Dendritic cell treated with granulocyte-macrophage colony-stimulating factor and Interleukin-4, amounts not matched to agents 40 ng/mL and 50 ng/mL, for 4 days (primary cell): Measurements from ENCODE around the gene SLC26A4.
"Not testable (repeated sequence)": the region's sequence is repeated elsewhere in the genome, so short reads cannot be mapped to it uniquely, and the experiment has no call there.

Experiments used
- H3K27ac Mint-ChIP-seq: one replicate; pipeline ENCODE4 v1.8.0; 2022; ENCODE audit warnings: mild to moderate bottlenecking, mixed read lengths
- H3K27me3 Mint-ChIP-seq: one replicate; pipeline ENCODE4 v1.8.0; 2022; ENCODE audit warnings: mild to moderate bottlenecking, mixed read lengths
- H3K36me3 Mint-ChIP-seq: one replicate; pipeline ENCODE4 v1.8.0; 2022; ENCODE audit warnings: low read depth, mixed read lengths
- H3K4me1 Mint-ChIP-seq: one replicate; pipeline ENCODE4 v1.8.0; 2022; ENCODE audit warnings: low read depth, mixed read lengths
- H3K4me3 Mint-ChIP-seq: one replicate; pipeline ENCODE4 v1.8.0; 2022; ENCODE audit warnings: mild to moderate bottlenecking, moderate library complexity, mixed read lengths
- H3K9me3 Mint-ChIP-seq: one replicate; pipeline ENCODE4 v1.8.0; 2022; ENCODE audit warnings: mixed read lengths
- intact Hi-C: fragments of 100-400 bp; cut with micrococcal nuclease; formaldehyde crosslinking; loops from one replicate; pipeline ENCODE4 v1.15.0; 2022

The SLC26A4 gene

GRCh38 chr7:107639070-107639469, 21.6 kb upstream of the SLC26A4 start:
- H3K27ac Mint-ChIP-seq, H3K4me3 Mint-ChIP-seq, H3K27me3 Mint-ChIP-seq, H3K9me3 Mint-ChIP-seq, intact Hi-C loops, H3K36me3 Mint-ChIP-seq: not testable (repeated sequence)
- peaks cover 22% of the 10 kb centered on the region for H3K4me1 Mint-ChIP-seq

- peaks cover 7% of the 10 kb centered on the region for H3K9me3 Mint-ChIP-seq
- no peak overlapping the region for H3K27ac Mint-ChIP-seq
- peaks cover 2% of the 10 kb centered on the region for H3K27me3 Mint-ChIP-seq
These were observed 19.0 kb upstream of the SLC26A4 start for GRCh38 chr7:107641676-107642075.

GRCh38 chr7:107642501-107642900, 18.1 kb upstream of the SLC26A4 start:
- H3K4me3 Mint-ChIP-seq = no peak overlapping the region
- H3K27ac Mint-ChIP-seq = no peak overlapping the region
- H3K36me3 Mint-ChIP-seq = no peaks in the 10 kb centered on the region
- intact Hi-C loops = no loop called here
- H3K4me1 Mint-ChIP-seq = peaks cover 28% of the 10 kb centered on the region
- peaks cover 2% of the 10 kb centered on the region for H3K27me3 Mint-ChIP-seq
- peaks cover 5% of the 10 kb centered on the region for H3K9me3 Mint-ChIP-seq

More at GRCh38 chr7:107641676-107642075, 19.0 kb upstream of the SLC26A4 start:
- intact Hi-C loops = no loop called here
- H3K36me3 Mint-ChIP-seq = no peaks in the 10 kb centered on the region
- H3K4me3 Mint-ChIP-seq = no peak overlapping the region
- H3K4me1 Mint-ChIP-seq = peaks cover 28% of the 10 kb centered on the region

GRCh38 chr7:107643407-107643806, 17.2 kb upstream of the SLC26A4 start:
- Mint-ChIP-seq H3K36me3 (no peaks in the 10 kb centered on the region), H3K4me1 (peaks cover 24% of the 10 kb centered on the region), H3K9me3 (no peaks in the 10 kb centered on the region), H3K27ac (no peak overlapping the region), H3K27me3 (peaks cover 2% of the 10 kb centered on the region), H3K4me3 (no peak overlapping the region)
- intact Hi-C loops = no loop called here

DNA sequence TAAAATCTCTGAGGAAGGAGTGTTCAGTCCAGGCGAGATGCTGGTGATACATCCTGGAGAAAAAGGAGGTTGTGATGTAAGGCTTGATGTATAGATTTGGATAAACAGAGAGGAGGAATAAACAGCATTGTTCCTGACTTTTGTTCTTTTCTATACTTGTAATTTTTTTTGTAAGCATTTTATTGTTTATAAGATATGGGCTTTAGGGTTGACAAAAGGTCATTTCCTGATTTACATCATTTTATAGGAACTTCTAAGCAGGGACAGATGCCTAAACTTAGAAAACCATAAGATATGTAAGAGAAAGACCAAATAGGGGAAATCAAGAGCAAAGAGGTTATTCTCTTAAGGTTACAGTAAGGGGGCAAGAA, 16.7 kb upstream of the SLC26A4 start:
- Mint-ChIP-seq H3K27ac (no peak overlapping the region), H3K4me1 (peaks cover 18% of the 10 kb centered on the region), H3K9me3 (no peaks in the 10 kb centered on the region), H3K4me3 (no peak overlapping the region), H3K27me3 (peaks cover 2% of the 10 kb centered on the region), H3K36me3 (no peaks in the 10 kb centered on the region)
- intact Hi-C loops = no loop called here

- Mint-ChIP-seq H3K36me3 (no peaks in the 10 kb centered on the region), H3K4me3 (no peak overlapping the region), H3K4me1 (peaks cover 13% of the 10 kb centered on the region), H3K27ac (no peak overlapping the region), H3K27me3 (peaks cover 4% of the 10 kb centered on the region), H3K9me3 (no peaks in the 10 kb centered on the region)
- intact Hi-C loops = no loop called here
These were observed 16.2 kb upstream of the SLC26A4 start for GRCh38 chr7:107644309-107644974.

- intact Hi-C loops = no loop called here
- Mint-ChIP-seq H3K36me3 (no peaks in the 10 kb centered on the region), H3K4me1 (peaks cover 6% of the 10 kb centered on the region), H3K27me3 (peaks cover 12% of the 10 kb centered on the region), H3K9me3 (no peaks in the 10 kb centered on the region), H3K4me3 (no peak overlapping the region), H3K27ac (no peak overlapping the region)
These were observed 8.0 kb upstream of the SLC26A4 start for GRCh38 chr7:107652642-107653041.

GRCh38 chr7:107658467-107658866, 2.2 kb upstream of the SLC26A4 start:
- H3K9me3 Mint-ChIP-seq = no peaks in the 10 kb centered on the region
- H3K27ac Mint-ChIP-seq = no peak overlapping the region
- intact Hi-C loops = no loop called here
- peaks cover 26% of the 10 kb centered on the region for H3K4me1 Mint-ChIP-seq
- no peak overlapping the region for H3K4me3 Mint-ChIP-seq
- H3K36me3 Mint-ChIP-seq = no peaks in the 10 kb centered on the region
- H3K27me3 Mint-ChIP-seq = peaks cover 54% of the 10 kb centered on the region

GRCh38 chr7:107659666-107660065, 962 bp upstream of the SLC26A4 start:
- intact Hi-C loops = no loop called here
- no peak overlapping the region for H3K4me3 Mint-ChIP-seq
- H3K9me3 Mint-ChIP-seq = no peaks in the 10 kb centered on the region
- H3K4me1 Mint-ChIP-seq = peaks cover 26% of the 10 kb centered on the region
- H3K27me3 Mint-ChIP-seq = peaks cover 60% of the 10 kb centered on the region
- H3K27ac Mint-ChIP-seq = no peak overlapping the region
- H3K36me3 Mint-ChIP-seq = no peaks in the 10 kb centered on the region

DNA sequence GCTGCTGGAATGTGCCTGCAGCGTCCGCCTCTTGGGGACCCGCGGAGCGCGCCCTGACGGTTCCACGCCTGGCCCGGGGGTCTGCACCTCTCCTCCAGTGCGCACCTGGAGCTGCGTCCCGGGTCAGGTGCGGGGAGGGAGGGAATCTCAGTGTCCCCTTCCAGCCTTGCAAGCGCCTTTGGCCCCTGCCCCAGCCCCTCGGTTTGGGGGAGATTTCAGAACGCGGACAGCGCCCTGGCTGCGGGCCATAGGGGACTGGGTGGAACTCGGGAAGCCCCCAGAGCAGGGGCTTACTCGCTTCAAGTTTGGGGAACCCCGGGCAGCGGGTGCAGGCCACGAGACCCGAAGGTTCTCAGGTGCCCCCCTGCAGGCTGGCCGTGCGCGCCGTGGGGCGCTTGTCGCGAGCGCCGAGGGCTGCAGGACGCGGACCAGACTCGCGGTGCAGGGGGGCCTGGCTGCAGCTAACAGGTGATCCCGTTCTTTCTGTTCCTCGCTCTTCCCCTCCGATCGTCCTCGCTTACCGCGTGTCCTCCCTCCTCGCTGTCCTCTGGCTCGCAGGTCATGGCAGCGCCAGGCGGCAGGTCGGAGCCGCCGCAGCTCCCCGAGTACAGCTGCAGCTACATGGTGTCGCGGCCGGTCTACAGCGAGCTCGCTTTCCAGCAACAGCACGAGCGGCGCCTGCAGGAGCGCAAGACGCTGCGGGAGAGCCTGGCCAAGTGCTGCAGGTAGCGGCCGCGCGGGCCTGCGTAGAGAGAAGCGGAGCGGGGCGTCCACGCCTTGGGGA, 645 bp downstream of the SLC26A4 start:
- no peak overlapping the region for H3K27ac Mint-ChIP-seq
- H3K9me3 Mint-ChIP-seq = no peaks in the 10 kb centered on the region
- H3K36me3 Mint-ChIP-seq = no peaks in the 10 kb centered on the region
- intact Hi-C loops = no loop called here
- H3K4me1 Mint-ChIP-seq = peaks cover 21% of the 10 kb centered on the region
- H3K4me3 Mint-ChIP-seq = peak overlapping the region; percentile 77
- peaks cover 55% of the 10 kb centered on the region for H3K27me3 Mint-ChIP-seq

DNA sequence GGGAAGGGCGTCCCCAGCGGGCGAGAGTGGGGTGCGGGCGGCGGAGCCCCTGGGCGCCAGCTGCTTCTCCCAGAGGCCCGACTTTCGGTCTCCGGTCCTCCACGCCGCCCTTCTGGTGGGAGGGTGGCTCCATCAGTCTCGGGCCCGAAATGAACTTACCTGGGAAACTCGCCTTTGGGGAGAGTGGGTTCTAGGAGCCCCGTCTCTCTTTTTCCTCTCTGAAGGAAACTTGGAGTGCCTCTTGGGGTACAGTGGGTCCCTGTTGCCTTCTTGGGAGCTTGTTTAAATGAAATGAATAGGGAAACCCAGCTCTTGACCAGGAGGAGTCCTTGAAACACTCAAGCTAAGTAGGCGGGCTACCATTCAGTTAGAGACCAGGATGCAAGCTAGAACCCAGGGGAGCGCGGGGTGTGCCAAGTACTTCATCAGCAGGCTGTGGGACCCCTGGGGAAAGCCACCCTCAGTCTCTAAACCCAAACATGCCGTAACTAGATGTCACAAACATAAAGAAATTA, 1.3 kb downstream of the SLC26A4 start:
- no peaks in the 10 kb centered on the region for H3K9me3 Mint-ChIP-seq
- no peak overlapping the region for H3K27ac Mint-ChIP-seq
- peak overlapping the region; percentile 77 for H3K4me3 Mint-ChIP-seq
- H3K36me3 Mint-ChIP-seq = no peaks in the 10 kb centered on the region
- H3K27me3 Mint-ChIP-seq = peaks cover 54% of the 10 kb centered on the region
- intact Hi-C loops = no loop called here
- H3K4me1 Mint-ChIP-seq = peaks cover 21% of the 10 kb centered on the region

GRCh38 chr7:107663196-107663595, 2.6 kb downstream of the SLC26A4 start:
- Mint-ChIP-seq H3K4me3 (no peak overlapping the region), H3K27me3 (peaks cover 53% of the 10 kb centered on the region), H3K27ac (no peak overlapping the region), H3K36me3 (no peaks in the 10 kb centered on the region), H3K9me3 (no peaks in the 10 kb centered on the region), H3K4me1 (peaks cover 21% of the 10 kb centered on the region)
- intact Hi-C loops = no loop called here

- peaks cover 2% of the 10 kb centered on the region for H3K4me1 Mint-ChIP-seq
- H3K27me3 Mint-ChIP-seq = peaks cover 21% of the 10 kb centered on the region
- no peak overlapping the region for H3K4me3 Mint-ChIP-seq
- intact Hi-C loops = no loop called here
- H3K27ac Mint-ChIP-seq = no peak overlapping the region
- no peaks in the 10 kb centered on the region for H3K9me3 Mint-ChIP-seq
- no peaks in the 10 kb centered on the region for H3K36me3 Mint-ChIP-seq
These were observed 6.2 kb downstream of the SLC26A4 start for GRCh38 chr7:107666790-107667189.

GRCh38 chr7:107667341-107667740, 6.7 kb downstream of the SLC26A4 start:
- Mint-ChIP-seq H3K4me1 (no peaks in the 10 kb centered on the region), H3K36me3 (no peaks in the 10 kb centered on the region), H3K4me3 (no peak overlapping the region), H3K27me3 (peaks cover 15% of the 10 kb centered on the region), H3K9me3 (no peaks in the 10 kb centered on the region), H3K27ac (no peak overlapping the region)
- intact Hi-C loops = no loop called here
